ENCODE results near the gene CYP2J2.

DNA sequence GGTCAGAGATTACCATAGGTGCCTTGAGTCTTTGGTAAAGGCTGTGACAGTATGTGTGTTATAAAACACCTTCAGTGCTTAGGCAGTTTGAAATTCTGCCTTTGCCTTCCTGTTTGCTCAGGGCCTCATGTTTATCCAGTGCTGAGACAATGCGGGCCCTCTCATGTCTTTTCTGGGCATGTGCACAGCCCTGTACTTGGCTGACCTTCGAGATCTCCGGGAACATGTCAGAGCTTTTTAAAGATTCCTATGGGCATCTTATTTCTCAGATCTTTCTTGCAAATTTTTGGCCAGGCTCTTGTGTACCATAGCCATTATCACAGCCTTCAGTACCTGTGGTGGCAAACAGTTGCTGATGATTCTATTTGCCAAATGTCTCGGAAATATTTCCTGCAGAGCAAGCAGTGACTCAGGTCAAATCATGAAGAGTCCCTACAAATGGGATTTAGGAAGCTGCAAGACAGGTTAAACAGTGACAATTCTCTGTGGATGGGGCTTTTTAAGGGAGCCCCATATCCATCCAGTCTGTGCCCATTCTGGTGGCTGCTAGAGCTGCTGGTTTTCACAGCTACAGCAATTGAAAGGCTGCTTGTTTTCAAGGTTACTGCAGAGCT lies 69.7 kb downstream of the CYP2J2 start:
- TF ChIP-seq, protein P1, sequence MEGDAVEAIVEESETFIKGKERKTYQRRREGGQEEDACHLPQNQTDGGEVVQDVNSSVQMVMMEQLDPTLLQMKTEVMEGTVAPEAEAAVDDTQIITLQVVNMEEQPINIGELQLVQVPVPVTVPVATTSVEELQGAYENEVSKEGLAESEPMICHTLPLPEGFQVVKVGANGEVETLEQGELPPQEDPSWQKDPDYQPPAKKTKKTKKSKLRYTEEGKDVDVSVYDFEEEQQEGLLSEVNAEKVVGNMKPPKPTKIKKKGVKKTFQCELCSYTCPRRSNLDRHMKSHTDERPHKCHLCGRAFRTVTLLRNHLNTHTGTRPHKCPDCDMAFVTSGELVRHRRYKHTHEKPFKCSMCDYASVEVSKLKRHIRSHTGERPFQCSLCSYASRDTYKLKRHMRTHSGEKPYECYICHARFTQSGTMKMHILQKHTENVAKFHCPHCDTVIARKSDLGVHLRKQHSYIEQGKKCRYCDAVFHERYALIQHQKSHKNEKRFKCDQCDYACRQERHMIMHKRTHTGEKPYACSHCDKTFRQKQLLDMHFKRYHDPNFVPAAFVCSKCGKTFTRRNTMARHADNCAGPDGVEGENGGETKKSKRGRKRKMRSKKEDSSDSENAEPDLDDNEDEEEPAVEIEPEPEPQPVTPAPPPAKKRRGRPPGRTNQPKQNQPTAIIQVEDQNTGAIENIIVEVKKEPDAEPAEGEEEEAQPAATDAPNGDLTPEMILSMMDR (IDR thresholded peaks at IDR 0.05; ENCODE audit: extremely low read depth in 1 of 2, insufficient read depth in 1 of 2, low read depth in 1 of 2, low read length in 2 of 2): no peak
- TF ChIP-seq POLR2A (IDR thresholded peaks at IDR 0.05; ENCODE audit: low read depth, low read length): no peak
- TF ChIP-seq EZH2 (IDR thresholded peaks at IDR 0.05; ENCODE audit: borderline replicate concordance, low read depth, low read length, severe bottlenecking): no peak
- TF ChIP-seq POLR2AphosphoS5 (IDR thresholded peaks at IDR 0.05; ENCODE audit: insufficient read depth, low read depth, low read length): no peak
- no peak for TF ChIP-seq GATA2 (IDR thresholded peaks at IDR 0.05; ENCODE audit: insufficient read depth, insufficient read length, low read depth, low read length)

All from endothelial cell of umbilical vein (primary cell).